HG03175 (cell line): ENCODE results near the gene RPN2.

Experiments used
- ATAC-seq: cut with Tn5 transposase; IDR thresholded peaks from one replicate; pipeline ENCODE4 v1.9.1; 2021; ENCODE audit warnings: mild to moderate bottlenecking, moderate library complexity; ENCODE audit not compliant: unreplicated experiment

The RPN2 gene

GRCh38 chr20:37288091-37288490 is 109.0 kb downstream of the RPN2 start:
- ATAC-seq: no peak

- no peak for ATAC-seq
These were observed 111.2 kb downstream of the RPN2 start for GRCh38 chr20:37290158-37290810.
